Testis (tissue), 2 donors: Measurements from ENCODE around the gene MUC3A.

Source experiments
- CTCF ChIP-seq, 3 experiments: fragments of 450-650 bp in 2 of 3; fragments of 200-600 bp in 1 of 3; sonication (generic) in 1 of 3; IDR thresholded peaks; one replicate each; pipeline ENCODE4 v1.5.1; 2016 to 2019; ENCODE audit warnings: antibody characterized with exemption in 3 of 3, mild to moderate bottlenecking in 2 of 3, moderate library complexity in 1 of 3
- POLR2A ChIP-seq: fragments of 450-650 bp; IDR thresholded peaks from one replicate; pipeline ENCODE4 v1.6.1; 2017; ENCODE audit warnings: antibody characterized with exemption, mild to moderate bottlenecking, moderate library complexity

- TF ChIP-seq CTCF (IDR thresholded peaks at IDR 0.05) (no peak), POLR2A (no peak)
These were observed 48.4 kb upstream of the MUC3A start for GRCh38 chr7:100900978-100901377.
